Duodenal mucosa (tissue), 2 donors: ENCODE results near the gene GJC1.

Source experiments
- H3K27ac ChIP-seq: one replicate; pipeline ENCODE4 v1.7.0; 2013; ENCODE audit warnings: low read depth, low read length
- H3K27me3 ChIP-seq, 2 donors: one replicate each; pipeline ENCODE4 v1.7.0; 2013; ENCODE audit warnings: low read length in 2 of 2, control low read depth in 1 of 2; ENCODE audit not compliant: insufficient read depth in 2 of 2, control insufficient read depth in 1 of 2
- H3K36me3 ChIP-seq, 2 donors: one replicate each; pipeline ENCODE4 v1.7.0; 2013; ENCODE audit warnings: low read length in 2 of 2, control low read depth in 1 of 2; ENCODE audit not compliant: insufficient read depth in 2 of 2, control insufficient read depth in 1 of 2
- H3K4me1 ChIP-seq, 2 donors: one replicate each; pipeline ENCODE4 v1.7.0; 2013; ENCODE audit warnings: low read length in 2 of 2, control low read depth in 1 of 2; ENCODE audit not compliant: insufficient read depth in 2 of 2, control insufficient read depth in 1 of 2
- H3K4me3 ChIP-seq, 2 donors: one replicate each; pipeline ENCODE4 v1.7.0; 2013; ENCODE audit warnings: low read length in 2 of 2, low read depth in 1 of 2
- H3K9ac ChIP-seq, 2 donors: one replicate each; pipeline ENCODE4 v1.7.0; 2013; ENCODE audit warnings: low read length in 2 of 2, low read depth in 1 of 2
- H3K9me3 ChIP-seq, 2 donors: one replicate each; pipeline ENCODE4 v1.7.0; 2013; ENCODE audit warnings: low read length in 2 of 2, control low read depth in 1 of 2; ENCODE audit not compliant: control insufficient read depth in 1 of 2

The GJC1 gene

GRCh38 chr17:44846206-44846605, 16.1 kb upstream of the GJC1 start:
- Histone ChIP-seq H3K27me3 (no peaks in the 10 kb centered on the region), H3K4me1 (no peaks in the 10 kb centered on the region), H3K27ac (no peak overlapping the region), H3K36me3 (peaks cover 8 to 14% of the 10 kb centered on the region in 2 donors), H3K9me3 (no peaks in the 10 kb centered on the region), H3K9ac (no peak overlapping the region), H3K4me3 (no peak overlapping the region)

GRCh38 chr17:44844390-44844830, 14.3 kb upstream of the GJC1 start:
- Histone ChIP-seq H3K36me3 (no peaks in the 10 kb centered on the region), H3K27ac (no peak overlapping the region), H3K9ac (no peak overlapping the region)

GRCh38 chr17:44842748-44843147, 12.7 kb upstream of the GJC1 start:
- no peaks in the 10 kb centered on the region for H3K36me3 ChIP-seq
- no peak overlapping the region for H3K4me3 ChIP-seq
- H3K9me3 ChIP-seq, result no peaks in the 10 kb centered on the region
- no peak overlapping the region for H3K27ac ChIP-seq
- no peak overlapping the region for H3K9ac ChIP-seq
- H3K27me3 ChIP-seq, result no peaks in the 10 kb centered on the region
- no peaks in the 10 kb centered on the region for H3K4me1 ChIP-seq

More at GRCh38 chr17:44844390-44844830, 14.3 kb upstream of the GJC1 start:
- no peaks in the 10 kb centered on the region for H3K27me3 ChIP-seq
- no peak overlapping the region for H3K4me3 ChIP-seq
- H3K9me3 ChIP-seq, result no peaks in the 10 kb centered on the region
- H3K4me1 ChIP-seq, result no peaks in the 10 kb centered on the region

DNA sequence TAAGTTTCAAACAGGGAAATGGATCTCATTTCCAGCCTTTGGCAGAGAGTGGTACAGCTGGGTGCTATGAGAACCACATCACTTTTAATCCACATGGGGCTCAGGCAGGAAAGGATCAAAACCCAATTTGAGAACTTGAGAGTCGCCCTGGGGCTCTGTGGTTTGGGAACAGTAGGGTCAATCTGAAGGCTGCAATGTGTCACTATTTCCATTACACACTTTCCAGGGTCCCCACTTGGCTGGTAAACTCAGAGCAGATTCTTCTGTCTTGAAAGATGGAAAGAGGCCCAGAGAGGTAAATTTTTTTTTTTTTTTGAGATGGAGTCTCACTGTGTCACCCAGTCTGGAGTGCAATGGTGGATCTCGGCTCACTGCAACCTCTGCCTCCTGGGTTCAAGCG, 10.8 kb upstream of the GJC1 start:
- Histone ChIP-seq H3K27me3 (no peaks in the 10 kb centered on the region), H3K4me3 (no peak overlapping the region), H3K4me1 (no peaks in the 10 kb centered on the region), H3K36me3 (no peaks in the 10 kb centered on the region), H3K27ac (no peak overlapping the region), H3K9ac (no peak overlapping the region), H3K9me3 (no peaks in the 10 kb centered on the region)

DNA sequence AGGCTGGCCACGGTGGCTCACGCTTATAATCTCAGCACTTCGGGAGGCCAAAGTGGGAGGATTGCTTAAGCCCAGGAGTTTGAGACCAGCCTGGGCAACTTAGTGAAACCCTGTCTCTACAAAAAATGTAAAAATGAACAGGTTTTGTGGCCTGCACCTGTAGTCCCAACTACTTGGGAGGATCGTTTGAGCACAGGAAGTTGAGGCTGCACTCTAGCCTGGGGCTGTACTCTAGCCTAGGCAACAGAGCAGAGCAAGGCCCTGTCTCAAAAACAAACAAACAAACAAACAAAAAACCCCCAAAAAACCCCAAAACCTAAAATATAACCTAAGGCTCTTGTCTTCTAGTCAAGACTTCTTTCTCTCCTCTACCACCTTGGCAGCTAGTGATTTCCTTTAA, 10.2 kb upstream of the GJC1 start:
- H3K9ac ChIP-seq, result no peak overlapping the region
- no peak overlapping the region for H3K27ac ChIP-seq
- H3K9me3 ChIP-seq, result no peaks in the 10 kb centered on the region
- H3K27me3 ChIP-seq, result no peaks in the 10 kb centered on the region
- no peaks in the 10 kb centered on the region for H3K4me1 ChIP-seq
- H3K4me3 ChIP-seq, result no peak overlapping the region
- no peaks in the 10 kb centered on the region for H3K36me3 ChIP-seq

- H3K4me3 ChIP-seq, result no peak overlapping the region
- H3K4me1 ChIP-seq, result no peaks in the 10 kb centered on the region
- peaks cover 0 to 6% of the 10 kb centered on the region in 2 donors for H3K27me3 ChIP-seq
- no peaks in the 10 kb centered on the region for H3K9me3 ChIP-seq
- H3K36me3 ChIP-seq, result no peaks in the 10 kb centered on the region
- no peak overlapping the region for H3K27ac ChIP-seq
- H3K9ac ChIP-seq, result no peak overlapping the region
Observed at GRCh38 chr17:44837196-44837595, 7.1 kb upstream of the GJC1 start.

DNA sequence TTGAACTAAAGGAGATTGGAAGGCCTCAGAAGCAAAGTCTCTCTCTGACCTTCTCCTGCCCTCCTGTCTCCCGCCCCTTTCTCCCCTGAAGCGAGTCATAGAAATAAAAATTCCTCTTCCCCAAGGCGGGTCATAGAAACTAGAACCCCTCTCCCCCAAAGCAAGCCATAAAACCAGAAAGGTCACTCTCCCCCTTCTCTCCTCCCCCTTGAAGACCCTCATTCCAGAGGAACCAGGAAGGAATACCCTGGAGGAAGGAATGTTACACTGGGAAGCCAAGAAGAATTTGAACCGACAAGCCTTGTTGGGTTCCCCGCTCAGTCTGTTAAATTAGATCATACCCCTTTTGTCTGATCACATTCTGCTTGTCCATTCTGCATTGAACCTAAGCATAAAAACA, 2.7 kb upstream of the GJC1 start:
- no peak overlapping the region for H3K9ac ChIP-seq
- peaks cover 30 to 32% of the 10 kb centered on the region in 2 donors for H3K27me3 ChIP-seq
- H3K4me1 ChIP-seq, result peaks cover 7 to 11% of the 10 kb centered on the region in 2 donors

GRCh38 chr17:44831371-44831770, 1.3 kb upstream of the GJC1 start:
- H3K4me1 ChIP-seq, result peaks cover 7 to 11% of the 10 kb centered on the region in 2 donors
- H3K9me3 ChIP-seq, result no peaks in the 10 kb centered on the region
- H3K27me3 ChIP-seq, result peaks cover 37 to 39% of the 10 kb centered on the region in 2 donors
- no peaks in the 10 kb centered on the region for H3K36me3 ChIP-seq
- H3K9ac ChIP-seq, result no peak overlapping the region
- no peak overlapping the region for H3K27ac ChIP-seq
- H3K4me3 ChIP-seq, result no peak overlapping the region

More for the DNA sequence above, 2.7 kb upstream of the GJC1 start:
- no peak overlapping the region for H3K4me3 ChIP-seq
- H3K36me3 ChIP-seq, result no peaks in the 10 kb centered on the region
- no peaks in the 10 kb centered on the region for H3K9me3 ChIP-seq
- no peak overlapping the region for H3K27ac ChIP-seq

- Histone ChIP-seq H3K9me3 (no peaks in the 10 kb centered on the region), H3K4me1 (peaks cover 7 to 11% of the 10 kb centered on the region in 2 donors), H3K9ac (peak overlapping the region in 1 of 2 donors; percentile 18), H3K27me3 (peaks cover 37 to 39% of the 10 kb centered on the region in 2 donors), H3K36me3 (no peaks in the 10 kb centered on the region), H3K4me3 (peak overlapping the region in 1 of 2 donors; percentile 28), H3K27ac (no peak overlapping the region)
Observed at GRCh38 chr17:44830359-44831288, 537 bp upstream of the GJC1 start.

GRCh38 chr17:44828919-44829522, 1.1 kb downstream of the GJC1 start:
- H3K9ac ChIP-seq, result peak overlapping the region in 1 of 2 donors; percentile 33
- peak overlapping the region; percentile 52 to 55 for H3K4me3 ChIP-seq
- peaks cover 37 to 39% of the 10 kb centered on the region in 2 donors for H3K27me3 ChIP-seq
- H3K4me1 ChIP-seq, result peaks cover 7 to 11% of the 10 kb centered on the region in 2 donors
- no peaks in the 10 kb centered on the region for H3K36me3 ChIP-seq
- no peak overlapping the region for H3K27ac ChIP-seq
- no peaks in the 10 kb centered on the region for H3K9me3 ChIP-seq
